Lower leg skin (tissue), 4 donors: ENCODE data around the gene LIG3. TPM values are rescaled to one million over a fixed set of nuclear protein-coding genes. Genes with fewer than 3 reads are reported as not detected.

ENCODE experiments used
- DNase-seq, 2 donors: peaks; one replicate each; pipeline ENCODE4 v3.0.0-alpha.2; 2019; ENCODE audit warnings: low spot score in 2 of 2
- H3K4me3 ChIP-seq: fragments of 200-600 bp; sonication (generic); 2 replicates; pipeline ENCODE4 v1.5.1; 2017; ENCODE audit warnings: mild to moderate bottlenecking, low read depth; ENCODE audit not compliant: poor library complexity, severe bottlenecking
- CTCF ChIP-seq, 3 donors: fragments of 450-650 bp; IDR thresholded peaks; one replicate each; pipeline ENCODE4 v1.5.1; 2016; ENCODE audit warnings: antibody characterized with exemption in 3 of 3, mild to moderate bottlenecking in 3 of 3, moderate library complexity in 2 of 3
- POLR2A ChIP-seq, 2 donors: fragments of 450-650 bp; IDR thresholded peaks; one replicate each; pipeline ENCODE4 v1.6.1; 2016 to 2017; ENCODE audit warnings: antibody characterized with exemption in 2 of 2, mild to moderate bottlenecking in 1 of 2, moderate library complexity in 1 of 2
- WGBS, 2 donors: methylation state at CpG; one replicate each; pipeline ENCODE4 v1.1.5; 2018; 5-methylcytosine and 5-hydroxymethylcytosine counted together
- intact Hi-C: fragments of 100-400 bp; cut with DNase I; formaldehyde crosslinking; loops from one replicate; pipeline ENCODE4 v1.15.0; 2023; ENCODE audit warnings: low total_unique reads
- total RNA-seq, 4 donors: library from RNA; depleted of rRNA; stranded (reverse); fragments of >200 nt; gene quantifications; one replicate each; pipeline ENCODE4 v1.1.0, GENCODE V29; 2016

Gene LIG3
- total RNA-seq, 4 donors from 2014 or later, result 13.7 to 67.6 (median 29.9) TPM

- intact Hi-C loops, result no loop called here
- TF ChIP-seq CTCF (IDR thresholded peaks at IDR 0.05) (no peak), POLR2A (IDR thresholded peaks at IDR 0.05) (no peak)
These were observed 5.2 kb upstream of the LIG3 start for GRCh38 chr17:34974794-34975785.

GRCh38 chr17:34979153-34979552 is 1.2 kb upstream of the LIG3 start:
- H3K4me3 ChIP-seq, result no peak overlapping the region
- no peak for TF ChIP-seq CTCF (IDR thresholded peaks at IDR 0.05)
- TF ChIP-seq POLR2A (IDR thresholded peaks at IDR 0.05), result no peak
- intact Hi-C loops, result no loop called here
- no peak for DNase-seq
- WGBS, 2 donors, result 90 to 91% methylated on average over 7 of the region's 7 CpGs

More at GRCh38 chr17:34974794-34975785, 5.2 kb upstream of the LIG3 start:
- DNase-seq, result no peak
- H3K4me3 ChIP-seq, result no peak overlapping the region
- 81 to 86% methylated on average over 3 of the region's 3 CpGs for WGBS, 2 donors

GRCh38 chr17:34979650-34980352 is 511 bp upstream of the LIG3 start:
- intact Hi-C loops, result no loop called here
- H3K4me3 ChIP-seq, result peak overlapping the region; percentile 59
- DNase-seq, result no peak
- 10 to 12% methylated on average over 15 of the region's 15 CpGs for WGBS, 2 donors
- no peak for TF ChIP-seq POLR2A (IDR thresholded peaks at IDR 0.05)
- TF ChIP-seq CTCF (IDR thresholded peaks at IDR 0.05), result peak in 1 of 3 donors; percentile 6

GRCh38 chr17:34980681-34981537 is 597 bp downstream of the LIG3 start:
- intact Hi-C loops, result no loop called here
- peak; percentile 57 to 95 for DNase-seq

More at GRCh38 chr17:34980681-34981537, 597 bp downstream of the LIG3 start:
- no peak for TF ChIP-seq POLR2A (IDR thresholded peaks at IDR 0.05)
- no peak for TF ChIP-seq CTCF (IDR thresholded peaks at IDR 0.05)
- 0 to 2% methylated on average over 17 to 28 of the region's 69 CpGs for WGBS, 2 donors
- peak overlapping the region; percentile 59 for H3K4me3 ChIP-seq
